GM21390 (cell line): Measurements from ENCODE around the gene MAST4.

Source experiments
- ATAC-seq: cut with Tn5 transposase; IDR thresholded peaks from one replicate; pipeline ENCODE4 v1.9.1; 2021; ENCODE audit not compliant: unreplicated experiment

MAST4 gene

DNA sequence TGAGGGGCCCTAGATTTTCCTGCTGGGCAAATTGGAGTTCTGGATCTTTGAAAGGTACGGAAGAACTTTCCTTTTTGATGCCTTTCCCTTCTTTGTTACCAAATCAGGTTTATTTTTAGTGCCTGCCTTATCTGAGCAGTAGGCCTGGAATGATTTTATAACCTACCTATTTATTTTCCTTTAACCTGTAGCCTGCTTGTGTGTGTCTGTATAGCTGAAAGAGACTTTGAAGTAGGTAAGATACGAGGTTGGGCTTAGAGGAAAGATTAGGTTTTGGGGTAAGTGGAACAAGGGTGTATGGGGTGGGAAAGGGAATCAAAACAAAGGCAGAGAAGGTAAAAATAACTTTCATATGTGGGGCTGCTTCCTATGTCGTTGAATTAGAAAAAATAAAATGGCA lies 389.2 kb downstream of the MAST4 start:
- ATAC-seq: no peak

DNA sequence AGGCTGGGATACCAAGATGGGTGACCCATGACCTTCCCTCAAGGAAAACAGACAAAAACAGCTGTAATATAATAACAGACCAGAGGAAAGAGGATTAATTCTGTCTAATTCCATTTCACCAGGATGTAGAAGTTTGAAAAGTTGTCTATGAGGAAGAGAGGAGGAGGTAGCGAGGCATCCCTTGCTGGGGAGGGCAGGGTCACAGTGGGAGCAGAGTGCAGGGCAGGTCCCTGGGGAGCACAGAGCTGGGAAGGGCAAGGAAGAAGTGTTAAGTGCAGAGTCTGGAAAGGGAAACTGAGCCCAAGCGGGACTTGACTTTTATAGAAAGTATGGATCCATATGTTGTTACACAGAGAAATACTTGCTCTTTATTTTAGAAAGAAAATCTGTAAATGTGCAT lies 389.8 kb downstream of the MAST4 start:
- ATAC-seq: no peak

DNA sequence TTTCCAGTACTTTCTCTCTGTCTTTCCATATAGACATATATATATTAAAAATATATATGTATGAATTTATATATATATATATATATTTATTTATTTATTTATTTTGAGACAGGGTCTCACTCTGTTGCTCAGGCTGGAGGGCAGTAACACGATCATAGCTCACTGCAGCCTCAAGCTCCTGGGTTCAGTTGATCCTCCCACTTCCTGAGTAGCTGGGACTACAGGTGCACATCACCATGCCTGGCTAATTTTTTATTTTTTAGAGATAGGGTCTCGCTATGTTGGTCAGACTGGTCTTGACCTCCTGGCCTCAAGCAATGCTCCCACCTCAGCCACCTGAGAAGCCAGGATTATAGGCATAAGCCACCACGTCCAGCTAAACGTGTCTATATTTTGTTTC lies 390.3 kb downstream of the MAST4 start:
- ATAC-seq: no peak

DNA sequence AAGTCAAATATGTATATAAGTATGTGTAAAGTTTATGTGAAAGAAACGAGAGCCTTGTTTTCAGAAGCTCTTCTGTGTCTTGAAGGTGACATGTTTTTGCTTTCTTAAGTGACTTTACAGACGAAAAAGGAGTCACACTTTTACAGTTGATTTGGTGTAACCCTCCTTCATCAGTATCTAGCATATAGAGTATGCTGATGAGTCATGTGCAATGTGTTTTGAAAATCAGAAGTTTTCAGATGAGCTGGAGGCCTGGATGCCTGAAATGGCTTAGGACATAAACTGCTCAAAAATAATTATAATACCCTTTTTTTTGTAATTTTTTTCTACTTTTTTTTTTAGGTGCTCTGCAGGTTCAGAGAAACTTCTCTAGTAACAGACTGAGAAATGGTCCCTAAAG lies 390.9 kb downstream of the MAST4 start:
- ATAC-seq: no peak

DNA sequence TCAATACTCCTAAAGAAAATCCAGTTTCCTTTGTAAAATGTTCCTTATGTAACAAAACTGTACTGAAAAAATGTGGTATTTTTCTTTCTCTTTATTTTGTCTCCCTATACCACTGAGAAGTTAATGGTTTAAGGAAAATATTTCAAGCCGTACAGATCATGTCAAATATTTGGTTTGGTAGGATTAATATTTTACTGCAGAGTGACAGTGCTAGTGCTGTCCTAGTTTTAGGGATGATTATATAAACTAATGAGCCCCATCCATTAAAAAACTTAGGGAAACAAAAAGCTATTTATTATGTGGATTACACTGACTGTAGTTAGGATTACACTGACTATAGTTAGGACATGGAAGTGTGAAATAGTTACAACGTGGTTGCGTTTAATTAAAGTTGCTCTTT lies 391.3 kb downstream of the MAST4 start:
- no peak for ATAC-seq

DNA sequence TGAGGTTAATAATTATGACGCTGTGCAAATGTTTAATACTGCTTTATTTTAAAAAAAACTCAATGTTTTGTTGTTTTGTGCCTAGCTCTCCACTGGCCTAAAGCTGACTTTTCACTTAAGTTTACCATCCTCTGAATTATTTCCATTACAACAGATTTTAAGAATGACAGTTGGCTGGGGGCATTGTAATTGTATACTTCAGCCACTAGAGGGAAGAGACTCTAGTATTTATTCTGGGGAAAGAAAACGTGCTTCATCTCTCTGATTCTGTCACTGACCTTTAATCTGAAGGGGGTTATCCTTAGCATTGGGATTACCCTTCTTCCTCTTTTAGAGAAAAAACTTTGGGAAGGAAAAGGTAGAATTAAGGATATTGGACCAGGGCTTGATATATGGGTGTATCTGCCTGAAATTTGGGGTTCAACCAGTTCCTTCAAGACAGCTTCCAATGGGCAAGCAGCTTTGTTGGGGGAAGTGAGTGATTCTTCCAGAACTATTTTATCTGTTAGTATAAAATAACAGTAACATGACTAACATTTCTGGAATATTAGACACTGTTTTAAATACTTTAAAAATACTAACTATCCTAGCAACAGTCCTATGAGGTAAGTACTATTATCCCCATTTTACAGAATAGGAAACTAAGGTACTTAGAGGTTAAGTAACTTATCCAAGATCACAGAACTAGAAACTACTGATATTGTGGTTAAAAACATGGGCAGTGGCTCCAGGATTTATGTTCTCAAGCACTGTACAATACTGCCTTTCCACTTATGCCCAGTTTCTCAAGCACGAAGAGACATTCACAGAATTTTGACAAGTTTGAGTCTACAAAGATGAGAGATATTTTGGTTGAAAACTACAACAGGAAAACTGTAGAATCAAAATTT lies 392.0 kb downstream of the MAST4 start:
- peak; percentile 55 for ATAC-seq

DNA sequence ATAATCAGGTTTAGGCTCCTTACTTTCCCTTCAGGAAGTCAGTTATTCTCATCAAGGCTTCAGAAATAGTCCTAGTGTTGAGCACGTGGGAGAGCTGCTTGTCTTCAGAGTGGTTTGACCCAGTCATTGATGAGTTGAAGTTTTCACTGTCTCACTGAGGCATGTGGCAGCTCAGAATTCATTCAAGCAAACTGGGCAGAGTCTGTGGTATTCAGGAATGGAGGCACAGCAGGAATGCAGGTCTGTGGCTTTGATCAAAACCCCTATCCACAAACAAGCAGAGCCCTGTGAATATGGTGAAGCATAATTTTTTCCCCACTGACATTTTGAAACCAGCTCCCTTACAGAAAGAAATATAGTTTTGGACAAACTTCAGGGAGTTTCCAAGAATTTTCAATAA lies 393.1 kb downstream of the MAST4 start:
- ATAC-seq: no peak

DNA sequence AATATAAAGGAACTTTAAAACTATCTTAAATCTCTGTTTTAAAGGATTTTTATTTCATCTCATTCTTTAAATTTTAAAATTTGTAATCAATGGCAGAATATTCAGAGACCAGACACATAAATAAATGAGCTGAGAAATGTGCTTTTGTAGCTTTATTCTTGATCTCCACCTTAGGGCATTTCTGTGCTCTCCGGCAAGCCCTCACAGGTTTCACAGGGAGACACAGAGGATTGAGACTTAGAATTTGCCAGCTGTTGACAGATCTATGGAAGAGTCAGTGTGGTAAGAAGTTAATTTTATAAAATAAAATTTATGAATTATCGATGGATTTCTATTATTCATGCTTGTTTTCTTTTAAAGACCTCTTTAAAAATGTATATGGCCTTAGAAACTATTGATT lies 393.6 kb downstream of the MAST4 start:
- no peak for ATAC-seq

DNA sequence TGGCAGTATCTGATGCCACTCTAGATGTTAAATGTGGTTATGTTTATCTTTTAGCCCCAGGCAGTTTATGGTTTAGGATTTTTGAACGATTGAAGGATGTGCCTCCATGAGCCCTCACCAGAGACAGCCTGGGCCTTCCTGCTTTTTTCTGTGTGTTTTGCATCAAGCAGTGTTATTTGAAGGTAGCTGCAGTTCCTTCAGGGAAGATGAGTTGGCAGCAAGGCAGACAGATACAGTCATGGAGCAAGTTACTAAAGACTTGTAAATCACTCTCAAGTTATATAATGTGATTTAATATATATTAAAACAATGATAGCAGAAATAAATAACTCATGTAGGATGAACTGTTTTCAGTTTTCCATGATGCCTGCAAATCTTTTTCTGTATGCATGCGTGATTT lies 395.6 kb downstream of the MAST4 start:
- no peak for ATAC-seq

DNA sequence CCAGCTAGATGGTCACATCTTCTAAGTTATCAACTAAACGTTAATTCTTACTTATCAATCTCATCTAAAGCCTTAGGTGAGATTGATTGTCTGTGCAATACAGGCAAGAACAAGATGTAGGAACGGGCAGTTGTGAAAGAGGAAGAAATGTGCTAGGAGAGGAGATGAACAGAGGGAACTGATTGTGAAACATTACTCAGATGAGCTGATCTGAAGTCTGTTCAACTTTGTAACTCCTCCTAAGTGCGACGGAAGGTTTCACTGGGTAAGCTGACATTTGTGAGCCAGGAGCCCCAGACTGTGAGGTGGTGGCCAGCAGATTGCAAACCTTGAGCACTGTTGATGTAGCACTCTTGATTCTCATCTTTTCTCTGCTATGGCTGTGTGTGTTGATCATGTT lies 396.4 kb downstream of the MAST4 start:
- ATAC-seq: no peak

DNA sequence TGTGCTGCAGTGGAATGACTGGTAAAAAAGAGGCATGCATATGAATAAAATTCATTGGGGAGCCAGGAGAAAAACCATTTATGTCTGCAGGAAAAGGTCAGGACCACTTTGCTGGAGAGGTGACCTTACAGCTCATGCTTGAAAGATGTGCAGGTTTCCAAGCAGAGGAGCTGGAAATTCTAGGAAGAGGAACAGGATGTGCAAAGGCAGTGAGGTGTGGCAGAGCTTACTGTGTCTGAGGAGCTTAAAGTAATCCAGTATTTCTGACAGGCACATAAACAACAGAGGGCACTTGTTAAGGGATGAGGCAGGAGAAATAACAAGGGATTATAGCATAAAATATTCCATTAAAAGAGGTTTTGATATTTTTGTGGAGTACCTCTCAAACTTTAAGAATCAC lies 397.3 kb downstream of the MAST4 start:
- ATAC-seq: no peak

DNA sequence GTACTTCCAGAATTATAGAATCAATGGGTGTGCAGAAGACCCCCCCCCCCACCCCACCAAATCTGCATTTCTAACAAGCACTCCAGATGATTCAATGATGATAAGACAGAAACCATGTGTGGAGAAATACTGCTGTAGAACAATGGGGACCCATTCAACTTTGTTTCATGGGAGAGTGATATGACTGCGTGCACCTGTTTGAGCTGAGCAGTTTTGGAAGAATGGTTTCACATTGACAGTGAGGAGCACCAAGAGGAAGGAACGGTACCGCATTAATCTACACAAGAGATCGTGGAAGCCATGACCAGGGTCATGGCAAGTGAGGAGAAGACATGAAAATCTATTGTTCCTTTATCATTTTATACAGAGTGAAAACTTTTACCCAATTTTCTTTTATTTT lies 397.7 kb downstream of the MAST4 start:
- ATAC-seq: no peak

DNA sequence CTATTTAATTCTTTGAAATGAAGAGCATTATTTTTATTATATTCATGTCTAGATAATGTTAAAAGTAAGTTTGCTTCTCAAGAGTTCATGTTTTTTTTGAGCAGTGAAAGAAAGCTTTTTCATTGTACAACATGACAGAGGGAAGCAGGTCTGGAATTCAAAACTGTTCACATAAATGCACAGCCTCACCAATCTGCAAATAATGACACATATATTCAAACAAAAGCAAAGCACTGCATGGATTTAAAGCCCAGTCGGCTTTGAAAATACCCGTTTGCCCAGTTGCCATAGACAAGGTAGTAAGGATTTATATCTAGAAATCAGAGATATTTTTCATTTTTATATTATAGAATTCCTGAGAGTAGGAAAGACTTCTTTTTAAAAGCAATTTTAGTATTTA lies 398.6 kb downstream of the MAST4 start:
- no peak for ATAC-seq

DNA sequence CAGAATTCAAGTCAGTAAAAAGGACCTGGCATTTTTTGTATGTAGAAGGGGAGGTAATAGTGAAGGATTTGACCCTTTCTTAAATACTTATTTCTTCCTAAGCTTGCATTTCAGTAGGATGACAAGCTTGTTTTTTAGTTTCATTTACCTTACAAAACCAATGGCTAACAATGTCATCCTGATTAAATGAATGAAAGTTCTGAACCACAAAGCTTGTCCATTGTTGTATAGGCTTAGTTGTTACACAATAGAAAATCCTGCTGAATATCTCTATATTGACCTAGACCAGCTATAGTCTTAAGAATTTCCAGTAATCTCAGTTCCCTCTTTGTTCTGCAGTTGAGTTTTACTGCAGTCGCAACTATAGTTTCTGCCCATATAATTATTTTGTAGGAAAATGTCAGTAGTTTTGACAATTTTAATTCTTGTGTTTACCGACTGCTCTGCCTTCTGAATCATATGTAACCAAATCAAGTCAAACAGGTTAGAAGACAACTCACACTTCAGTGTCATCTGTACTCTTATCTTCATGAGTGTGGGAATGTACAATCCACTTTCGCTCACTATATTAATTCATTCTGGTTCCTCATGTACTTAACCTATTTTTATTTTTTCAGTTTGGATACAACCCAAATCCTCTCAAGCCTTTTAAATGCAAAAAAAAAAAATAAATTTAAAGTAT lies 404.7 kb downstream of the MAST4 start:
- ATAC-seq: no peak

DNA sequence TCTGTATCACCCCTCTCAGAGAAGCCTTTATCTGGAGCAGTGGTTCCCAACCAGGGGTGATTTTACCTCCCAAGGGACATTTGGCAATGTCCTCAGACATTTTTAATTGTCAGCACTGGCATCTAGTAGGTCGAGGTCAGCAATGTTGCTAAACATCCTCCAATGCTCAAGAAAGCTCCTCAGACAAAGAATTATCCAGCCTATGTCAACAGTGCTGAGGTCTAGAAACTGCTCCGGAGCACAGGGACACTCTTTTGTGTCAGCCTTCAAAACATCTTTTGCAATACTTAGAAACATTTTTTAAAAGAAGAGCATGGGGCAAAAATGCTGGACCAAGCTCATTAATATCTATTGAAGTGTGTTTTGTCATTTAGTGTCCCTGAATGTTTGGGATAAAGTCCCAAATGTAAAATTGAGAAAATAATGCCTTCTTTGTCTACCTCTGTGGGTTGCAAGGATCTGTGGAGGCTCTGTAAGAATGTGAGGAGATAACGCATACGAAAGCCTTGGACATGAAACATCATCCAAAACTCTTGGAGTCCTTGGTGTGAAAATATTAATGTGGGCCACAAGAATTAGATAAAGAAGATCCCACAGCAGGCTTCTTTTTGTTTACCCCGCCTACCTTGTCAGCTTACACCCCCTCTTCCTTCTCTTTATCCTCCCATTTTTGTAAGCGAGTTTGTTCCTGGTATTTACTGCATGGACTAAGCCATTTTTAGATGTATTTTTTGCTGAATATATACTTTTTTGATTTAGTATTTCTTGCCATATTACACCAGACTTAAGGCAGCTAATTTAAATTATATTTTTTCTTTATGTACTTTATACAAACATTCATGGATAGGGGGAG lies 406.9 kb downstream of the MAST4 start:
- ATAC-seq: no peak

DNA sequence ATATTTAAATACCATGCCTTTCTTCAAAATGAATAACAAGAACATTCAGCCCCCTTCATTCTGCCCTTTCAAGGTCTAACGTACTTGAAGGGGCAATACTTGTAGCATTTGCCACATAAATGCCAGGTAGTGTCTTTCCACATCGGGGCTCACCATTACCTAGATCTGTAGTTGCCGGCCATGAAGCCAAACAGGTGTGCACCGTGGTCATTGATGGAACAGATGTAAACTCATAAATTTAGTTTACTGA lies 407.4 kb downstream of the MAST4 start:
- ATAC-seq: no peak

DNA sequence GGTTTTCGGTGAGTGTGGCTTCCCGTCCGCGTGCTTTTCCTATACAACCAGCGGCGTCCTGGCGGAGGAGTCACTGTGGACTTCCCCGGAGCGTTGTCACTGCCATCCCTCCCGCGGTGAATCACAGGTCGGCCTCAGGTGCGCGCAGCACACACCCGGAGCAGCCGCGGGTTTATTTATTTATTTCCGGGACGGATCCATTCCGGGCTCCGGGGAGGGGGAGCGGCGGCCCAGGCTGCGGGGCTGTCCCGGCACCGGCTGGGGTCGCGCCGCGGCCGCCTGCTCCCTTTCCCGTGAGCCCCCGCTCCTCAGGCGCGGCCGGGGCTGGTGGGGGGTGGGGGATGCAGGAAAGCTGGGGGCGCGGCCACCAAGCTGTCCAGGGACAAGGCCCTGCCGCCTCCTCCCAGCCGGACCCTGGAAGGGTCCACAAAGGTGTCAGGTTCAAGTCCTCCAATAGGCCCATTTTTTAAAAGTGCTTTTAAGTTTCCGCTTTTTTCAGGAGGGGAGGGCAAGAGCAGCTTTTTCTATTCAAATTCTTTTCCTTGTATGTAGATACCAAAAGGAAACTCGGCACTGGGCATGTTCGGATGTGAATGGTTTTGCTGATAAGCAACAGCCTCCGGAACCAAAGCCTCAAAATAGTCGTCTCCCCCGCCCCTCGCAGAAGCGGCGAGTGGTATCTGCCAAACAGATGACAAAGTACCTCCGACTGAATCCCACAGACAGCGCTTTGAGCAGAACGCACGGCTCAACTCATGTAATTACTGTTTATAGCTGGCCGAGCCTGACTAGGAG lies 407.9 kb downstream of the MAST4 start:
- peak; percentile 55 for ATAC-seq

DNA sequence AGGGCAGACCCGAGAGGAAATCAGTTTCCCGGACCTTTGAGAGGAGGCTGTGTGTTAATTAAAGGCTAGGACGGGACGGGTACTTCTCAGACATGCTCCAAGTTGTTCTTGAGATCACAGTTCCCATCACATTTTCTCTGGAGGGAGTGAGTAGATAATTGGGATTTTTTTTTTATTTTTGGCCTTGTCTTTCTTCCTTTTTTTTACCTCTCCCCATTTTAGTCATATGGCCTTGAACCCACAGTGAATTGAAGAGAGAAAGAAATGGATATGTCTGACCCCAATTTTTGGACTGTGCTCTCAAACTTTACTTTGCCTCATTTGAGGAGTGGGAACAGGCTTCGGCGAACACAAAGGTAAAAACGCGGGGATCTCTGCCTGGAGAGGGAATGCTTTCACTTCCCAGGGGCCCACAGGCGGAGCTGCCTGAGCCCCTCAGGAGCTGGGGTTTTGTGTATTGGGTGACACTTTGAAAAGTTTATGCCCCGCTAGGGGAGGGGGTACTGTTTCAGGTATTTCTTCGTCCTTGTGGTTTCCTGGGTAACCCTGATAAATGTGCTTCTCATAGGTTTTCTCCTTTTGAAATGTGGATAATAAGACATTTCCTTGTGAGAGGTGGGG lies 408.6 kb downstream of the MAST4 start:
- no peak for ATAC-seq

DNA sequence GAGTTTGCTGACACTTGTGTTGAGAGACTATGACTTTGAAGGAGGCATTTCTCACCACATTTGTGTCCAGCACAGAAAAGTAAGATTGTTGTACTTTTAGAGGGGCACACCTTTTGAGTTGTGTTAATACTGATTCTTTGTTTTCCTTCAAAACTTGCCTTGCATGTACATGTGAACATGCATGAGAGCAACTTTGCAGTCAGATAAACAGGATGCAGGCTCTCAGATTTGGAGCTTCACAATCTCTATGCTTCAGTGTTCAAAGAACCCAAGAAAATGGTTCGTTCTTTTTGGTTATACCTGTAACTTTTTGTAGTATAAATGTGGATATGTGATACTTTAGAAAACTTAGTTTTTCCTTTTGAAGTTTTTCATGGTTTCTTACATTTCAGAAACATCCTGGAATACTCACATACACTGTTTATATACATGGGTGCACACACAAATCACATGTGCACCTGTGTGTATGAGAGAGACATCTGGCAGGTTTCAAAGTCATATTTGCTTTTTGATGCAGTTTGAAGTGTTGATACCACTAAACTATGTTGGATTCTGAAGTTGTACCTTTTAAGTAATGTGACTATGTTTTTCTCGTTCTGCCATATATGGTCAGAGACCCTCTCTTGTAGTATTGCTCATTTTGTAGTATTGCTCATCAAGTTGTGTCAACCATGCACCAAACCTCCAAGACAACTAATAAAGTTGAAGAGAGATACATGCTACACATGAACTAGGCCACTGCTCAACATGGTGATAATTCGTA lies 409.7 kb downstream of the MAST4 start:
- no peak for ATAC-seq

DNA sequence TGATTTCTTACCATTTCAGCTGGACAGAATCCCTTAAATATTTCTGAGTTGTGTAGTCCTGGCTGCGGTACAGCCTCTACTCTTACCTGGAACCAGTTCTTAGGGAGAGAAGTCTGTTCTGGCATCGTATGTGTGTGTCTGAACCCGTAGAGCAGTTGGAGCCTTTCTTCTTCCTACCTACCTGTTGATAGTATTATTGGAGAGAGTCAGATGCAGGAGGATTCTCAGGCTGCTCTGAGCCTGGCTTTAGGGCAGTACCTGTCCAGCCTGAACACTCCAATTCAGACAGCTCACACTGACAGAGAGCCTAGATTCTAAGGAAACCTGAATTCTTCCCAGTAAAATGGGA lies 410.3 kb downstream of the MAST4 start:
- no peak for ATAC-seq
